ENCODE measurements around the gene MIGA2.
"Not testable (repeated sequence)": the region's sequence is repeated elsewhere in the genome, so short reads cannot be mapped to it uniquely, and the experiment has no call there.

MIGA2 gene, protein sequence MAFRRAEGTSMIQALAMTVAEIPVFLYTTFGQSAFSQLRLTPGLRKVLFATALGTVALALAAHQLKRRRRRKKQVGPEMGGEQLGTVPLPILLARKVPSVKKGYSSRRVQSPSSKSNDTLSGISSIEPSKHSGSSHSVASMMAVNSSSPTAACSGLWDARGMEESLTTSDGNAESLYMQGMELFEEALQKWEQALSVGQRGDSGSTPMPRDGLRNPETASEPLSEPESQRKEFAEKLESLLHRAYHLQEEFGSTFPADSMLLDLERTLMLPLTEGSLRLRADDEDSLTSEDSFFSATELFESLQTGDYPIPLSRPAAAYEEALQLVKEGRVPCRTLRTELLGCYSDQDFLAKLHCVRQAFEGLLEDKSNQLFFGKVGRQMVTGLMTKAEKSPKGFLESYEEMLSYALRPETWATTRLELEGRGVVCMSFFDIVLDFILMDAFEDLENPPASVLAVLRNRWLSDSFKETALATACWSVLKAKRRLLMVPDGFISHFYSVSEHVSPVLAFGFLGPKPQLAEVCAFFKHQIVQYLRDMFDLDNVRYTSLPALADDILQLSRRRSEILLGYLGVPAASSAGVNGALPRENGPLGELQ

DNA sequence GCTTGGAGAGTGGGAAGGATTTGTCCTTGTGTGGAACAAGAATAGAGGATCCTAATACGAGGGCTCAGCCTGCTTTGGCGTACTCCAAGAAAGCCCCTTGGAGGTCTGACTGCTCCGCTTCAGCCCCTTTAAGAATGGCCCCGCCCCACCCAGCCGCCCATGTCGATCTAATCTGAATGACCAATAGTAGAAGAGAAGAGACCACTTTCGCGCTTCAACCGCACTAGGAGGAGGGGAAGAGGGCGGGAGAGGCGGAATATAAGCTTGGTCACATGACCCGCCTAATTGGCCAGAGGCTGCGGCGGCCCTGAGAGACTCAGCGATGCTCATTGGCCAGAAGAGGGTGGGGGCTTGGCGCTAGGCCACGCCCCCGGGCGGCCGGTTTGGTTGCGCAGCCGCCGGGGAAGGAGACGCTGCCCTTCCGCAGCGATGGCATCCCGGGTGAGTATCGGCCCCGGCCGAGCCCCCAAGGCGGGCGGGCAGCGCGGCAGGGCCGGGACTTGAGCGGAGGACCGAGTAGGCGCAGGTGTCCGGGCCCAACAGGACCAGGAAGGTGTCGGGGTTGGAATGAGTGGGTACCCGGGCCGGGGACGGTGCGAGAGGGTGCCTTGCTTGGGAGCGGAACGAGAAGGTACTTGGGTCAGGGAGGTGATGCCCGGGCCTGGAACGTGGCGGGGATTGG lies at the start of gene MIGA2:
Gene MIGA2 (plus strand): TSS at position 386 of the 682 bp plus-strand sequence. CDS start 3,969 bp downstream, outside the sequence.
- DNase-seq, result no peak

DNA sequence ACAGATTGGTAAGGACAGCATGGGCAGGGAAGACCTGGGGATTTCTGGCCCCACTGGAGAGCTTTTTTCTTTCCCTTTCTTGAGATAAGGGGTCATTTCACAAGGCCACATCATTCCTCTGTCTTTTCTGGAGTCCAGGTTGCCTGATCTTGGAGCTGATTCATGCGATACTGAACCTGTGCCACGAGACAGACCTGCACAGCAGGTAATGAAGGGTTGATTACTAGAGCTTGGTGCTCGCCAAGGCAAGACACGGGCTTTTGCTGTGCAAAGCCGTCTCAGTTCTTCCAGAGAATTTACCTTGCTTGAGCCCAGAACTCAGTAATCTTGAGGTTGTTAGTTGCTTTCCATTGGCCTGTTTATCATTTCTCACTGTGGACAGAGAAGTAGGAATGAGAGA lies 49.8 kb upstream of the MIGA2 start:
- no peak for DNase-seq

DNA sequence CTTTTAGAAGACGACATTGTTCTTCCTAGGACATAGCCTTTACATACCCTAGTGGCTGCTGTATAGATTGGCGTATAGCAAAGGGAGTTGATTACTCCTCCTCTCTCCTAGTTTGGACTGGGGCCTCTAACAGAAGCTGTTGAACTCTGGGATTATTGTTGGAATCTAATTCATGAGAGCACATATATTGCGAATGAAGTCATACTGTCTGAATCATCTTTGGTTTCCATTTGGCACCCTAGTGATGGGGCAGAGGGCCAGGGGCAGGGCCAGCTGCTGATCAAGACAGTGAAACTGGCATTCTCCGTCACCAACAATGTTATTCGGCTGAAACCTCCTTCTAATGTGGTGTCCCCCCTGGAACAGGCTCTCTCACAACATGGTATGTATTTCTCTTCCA lies 48.6 kb upstream of the MIGA2 start:
- no peak for DNase-seq

DNA sequence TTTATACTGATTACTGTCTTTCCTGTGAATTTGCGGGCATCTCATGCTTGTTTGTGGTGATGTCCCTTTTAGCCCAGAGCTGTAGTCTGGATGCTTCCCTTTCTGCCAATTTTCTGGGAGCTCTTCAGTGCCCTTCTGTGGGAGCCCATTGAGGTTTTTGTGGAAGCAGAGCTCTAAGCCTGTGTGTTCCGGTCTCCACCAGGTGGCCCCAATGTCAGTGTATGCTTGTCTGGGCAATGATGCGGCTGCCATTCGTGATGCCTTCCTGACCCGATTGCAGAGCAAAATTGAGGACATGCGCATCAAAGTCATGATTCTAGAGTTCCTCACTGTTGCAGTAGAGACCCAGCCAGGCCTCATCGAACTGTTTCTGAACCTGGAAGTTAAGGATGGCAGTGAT lies 43.4 kb upstream of the MIGA2 start:
- DNase-seq, result no peak

DNA sequence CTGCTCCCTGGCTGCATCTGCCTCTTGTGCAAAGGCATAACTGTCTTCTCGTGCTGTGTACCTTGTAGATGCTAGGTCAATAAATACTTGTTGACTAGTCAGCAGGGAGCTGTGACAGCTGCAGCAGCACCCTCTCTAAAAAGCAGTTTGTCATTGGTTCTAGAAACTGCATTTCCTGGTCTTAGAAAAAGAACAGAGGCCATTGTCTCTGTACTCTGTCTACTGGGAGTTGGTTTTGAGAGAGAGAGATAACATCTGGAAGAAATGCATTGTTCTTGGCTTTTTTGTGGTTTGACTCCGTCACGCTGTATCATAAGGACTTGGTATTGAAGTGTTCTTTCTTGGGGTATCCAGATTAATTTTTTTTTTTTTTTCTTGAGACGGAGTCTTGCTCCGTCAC lies 40.6 kb upstream of the MIGA2 start:
- no peak for DNase-seq

DNA sequence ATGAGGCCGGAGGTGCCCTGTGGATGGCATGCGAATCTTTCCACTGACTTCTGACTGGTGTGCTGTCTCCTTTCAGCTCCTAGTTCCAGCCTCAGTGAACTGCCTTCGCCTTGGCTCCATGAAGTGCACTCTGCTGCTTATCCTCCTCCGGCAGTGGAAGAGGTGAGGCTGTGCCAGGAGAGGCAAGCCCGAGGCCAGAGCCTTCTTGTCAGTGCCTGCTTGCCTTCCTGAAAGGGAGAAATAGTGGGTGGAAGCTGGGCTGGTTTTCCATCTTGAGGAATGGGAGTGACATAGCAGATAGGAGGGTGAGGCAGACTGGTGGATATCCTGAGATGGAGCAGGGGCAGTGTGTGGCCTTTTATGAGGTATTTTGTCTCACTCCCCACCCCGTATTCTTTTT lies 38.0 kb upstream of the MIGA2 start:
- no peak for DNase-seq

DNA sequence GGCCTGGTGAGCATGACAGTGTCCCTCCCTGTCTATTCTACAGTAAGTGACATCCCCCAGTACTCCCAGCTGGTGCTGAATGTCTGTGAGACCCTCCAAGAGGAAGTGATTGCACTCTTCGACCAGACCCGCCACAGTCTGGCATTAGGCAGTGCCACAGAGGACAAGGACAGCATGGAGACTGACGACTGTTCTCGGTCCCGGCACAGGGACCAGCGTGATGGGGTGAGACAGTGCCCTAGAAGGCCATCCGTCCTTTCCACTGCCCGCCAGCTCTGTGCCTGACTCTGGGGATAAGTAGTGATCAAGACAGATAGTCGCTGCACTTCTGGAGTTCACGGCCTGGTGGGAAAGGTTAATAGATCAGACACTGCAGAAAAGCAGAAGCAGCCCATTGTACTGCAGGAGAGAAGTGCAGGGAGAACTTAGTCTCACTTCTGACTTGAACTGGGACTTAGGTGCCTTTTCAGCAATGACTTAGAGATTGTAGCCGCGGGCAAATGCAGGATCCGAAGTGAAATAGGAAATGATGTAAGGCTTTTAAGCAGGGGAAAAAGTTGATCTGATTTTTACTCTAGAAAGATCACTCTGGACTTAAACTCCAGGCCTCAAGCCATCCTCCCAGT lies 36.7 kb upstream of the MIGA2 start:
- no peak for DNase-seq

DNA sequence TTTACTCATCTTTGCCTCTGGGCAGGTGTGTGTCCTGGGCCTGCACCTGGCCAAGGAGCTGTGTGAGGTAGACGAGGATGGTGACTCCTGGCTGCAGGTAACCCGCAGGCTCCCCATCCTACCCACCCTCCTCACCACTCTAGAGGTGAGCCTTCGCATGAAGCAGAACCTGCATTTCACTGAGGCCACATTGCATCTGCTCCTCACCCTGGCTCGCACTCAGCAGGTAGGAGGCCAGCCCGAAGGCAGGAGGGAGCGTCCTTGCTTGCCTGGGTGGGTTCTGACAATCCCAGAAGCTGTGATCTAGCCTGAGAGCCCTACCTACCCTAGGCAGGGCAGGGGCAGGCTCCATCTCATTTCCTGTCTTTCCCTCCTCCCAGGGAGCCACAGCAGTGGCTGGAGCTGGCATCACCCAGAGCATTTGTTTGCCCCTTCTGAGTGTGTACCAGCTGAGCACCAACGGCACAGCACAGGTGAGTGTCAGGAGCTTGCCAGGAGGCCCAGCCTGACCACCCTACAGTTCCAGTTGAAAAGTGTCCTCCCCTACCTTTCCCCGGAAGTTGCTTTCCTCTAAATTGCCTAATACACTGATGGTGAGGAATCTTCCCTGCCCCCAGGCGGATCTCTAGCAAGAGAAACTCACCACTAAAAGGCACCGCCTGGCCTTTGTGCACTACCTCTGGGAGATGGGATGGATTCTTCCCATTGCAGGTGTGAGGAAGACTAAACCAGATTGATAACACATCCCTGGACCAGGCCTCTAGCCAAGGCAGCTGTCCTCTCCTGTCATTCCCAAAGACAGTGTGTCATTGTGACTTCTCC lies 34.7 kb upstream of the MIGA2 start:
- DNase-seq, result no peak

DNA sequence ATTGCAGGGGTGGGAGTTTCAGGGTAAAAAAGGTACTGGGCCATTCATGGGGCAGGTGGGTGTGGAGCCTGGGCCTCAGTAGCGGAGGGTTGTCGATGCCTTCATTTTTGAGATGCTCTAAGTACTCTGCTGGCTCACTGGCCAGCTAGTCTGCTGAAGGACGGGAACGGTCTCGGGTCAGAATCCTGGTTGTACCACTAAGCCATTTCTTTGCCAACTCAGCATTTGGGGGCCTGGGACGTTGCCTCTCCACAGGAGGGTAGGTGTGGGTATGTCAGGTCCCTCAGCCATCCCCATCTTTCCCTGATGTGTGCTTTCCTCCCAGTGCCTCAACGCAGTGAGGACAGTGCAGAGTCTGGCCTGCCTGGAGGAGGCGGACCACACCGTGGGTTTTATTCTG lies 33.4 kb upstream of the MIGA2 start:
- no peak for DNase-seq

DNA sequence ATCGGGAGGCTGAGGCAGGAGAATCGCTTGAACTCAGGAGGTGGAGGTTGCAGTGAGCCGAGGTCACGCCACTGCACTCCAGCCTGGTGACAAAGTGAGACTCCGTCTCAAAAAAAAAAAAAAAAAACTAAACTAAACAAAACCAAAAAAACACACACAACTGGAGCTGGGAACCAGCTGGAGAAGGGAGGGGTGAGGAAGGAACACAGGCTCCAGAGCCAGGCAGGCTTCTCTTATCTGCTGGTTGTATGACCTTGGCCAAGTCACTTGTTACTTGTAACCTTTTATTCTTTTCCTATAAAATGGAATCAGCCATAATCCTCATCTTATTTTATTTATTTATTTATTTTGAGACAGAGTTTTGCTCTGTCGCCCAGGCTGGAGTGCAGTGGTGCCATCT lies 32.3 kb upstream of the MIGA2 start:
- not testable (repeated sequence) for DNase-seq

DNA sequence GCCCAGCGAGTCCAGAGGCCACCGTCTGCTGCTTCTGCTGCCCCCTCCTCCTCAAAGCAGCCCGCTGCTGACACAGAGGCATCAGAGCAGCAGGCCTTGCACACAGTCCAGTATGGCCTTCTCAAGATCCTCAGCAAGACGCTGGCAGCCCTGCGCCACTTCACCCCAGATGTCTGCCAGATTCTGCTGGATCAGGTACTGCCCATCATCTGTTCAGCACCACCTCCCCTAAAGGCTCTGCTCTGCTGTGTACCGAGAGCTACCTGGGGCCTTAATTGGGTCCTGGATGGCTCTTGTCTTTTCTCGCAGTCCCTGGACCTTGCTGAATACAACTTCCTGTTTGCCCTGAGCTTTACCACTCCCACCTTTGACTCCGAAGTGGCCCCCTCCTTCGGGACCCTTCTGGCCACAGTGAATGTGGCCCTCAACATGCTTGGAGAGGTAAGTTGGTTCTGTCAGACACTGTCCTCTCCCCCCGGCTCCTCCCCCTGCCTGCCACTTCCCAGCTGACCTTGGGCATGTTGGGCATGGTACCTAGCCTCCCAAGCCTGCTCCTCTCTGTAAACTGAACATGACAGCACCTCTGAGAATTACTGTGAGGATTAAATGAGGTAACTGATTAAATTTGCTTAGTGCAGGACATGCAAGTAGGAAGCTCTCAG lies 31.0 kb upstream of the MIGA2 start:
- no peak for DNase-seq

DNA sequence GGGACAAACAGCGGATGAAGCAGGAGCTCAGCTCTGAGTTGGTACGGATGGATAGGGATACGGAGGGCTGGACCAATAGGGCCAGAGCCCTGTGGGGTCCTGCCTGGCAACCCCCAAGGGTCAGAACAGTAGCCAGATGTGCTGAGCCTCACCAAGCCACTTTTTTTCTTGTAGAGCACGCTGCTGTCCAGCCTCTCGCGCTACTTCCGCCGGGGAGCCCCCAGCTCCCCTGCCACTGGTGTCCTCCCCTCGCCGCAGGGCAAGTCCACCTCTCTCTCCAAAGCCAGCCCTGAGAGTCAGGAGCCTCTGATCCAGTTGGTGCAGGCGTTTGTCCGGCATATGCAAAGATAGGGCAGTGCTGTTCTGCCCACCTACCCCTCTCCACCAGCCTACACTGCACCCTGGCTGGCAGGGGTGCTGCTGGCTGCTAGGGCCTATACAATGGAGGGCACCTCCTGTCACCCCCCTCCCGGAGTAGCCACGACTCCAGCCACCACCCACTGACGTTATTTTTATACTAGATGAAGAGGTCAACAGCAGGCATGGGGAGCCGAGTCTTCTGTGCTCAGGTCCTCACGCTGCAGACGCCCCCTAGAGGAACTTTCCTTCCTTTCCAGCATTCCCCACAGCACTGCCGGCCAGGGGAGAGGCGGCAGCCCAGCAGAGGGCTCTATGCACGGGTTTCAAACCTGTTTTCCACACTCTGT lies 29.9 kb upstream of the MIGA2 start:
- no peak for DNase-seq

DNA sequence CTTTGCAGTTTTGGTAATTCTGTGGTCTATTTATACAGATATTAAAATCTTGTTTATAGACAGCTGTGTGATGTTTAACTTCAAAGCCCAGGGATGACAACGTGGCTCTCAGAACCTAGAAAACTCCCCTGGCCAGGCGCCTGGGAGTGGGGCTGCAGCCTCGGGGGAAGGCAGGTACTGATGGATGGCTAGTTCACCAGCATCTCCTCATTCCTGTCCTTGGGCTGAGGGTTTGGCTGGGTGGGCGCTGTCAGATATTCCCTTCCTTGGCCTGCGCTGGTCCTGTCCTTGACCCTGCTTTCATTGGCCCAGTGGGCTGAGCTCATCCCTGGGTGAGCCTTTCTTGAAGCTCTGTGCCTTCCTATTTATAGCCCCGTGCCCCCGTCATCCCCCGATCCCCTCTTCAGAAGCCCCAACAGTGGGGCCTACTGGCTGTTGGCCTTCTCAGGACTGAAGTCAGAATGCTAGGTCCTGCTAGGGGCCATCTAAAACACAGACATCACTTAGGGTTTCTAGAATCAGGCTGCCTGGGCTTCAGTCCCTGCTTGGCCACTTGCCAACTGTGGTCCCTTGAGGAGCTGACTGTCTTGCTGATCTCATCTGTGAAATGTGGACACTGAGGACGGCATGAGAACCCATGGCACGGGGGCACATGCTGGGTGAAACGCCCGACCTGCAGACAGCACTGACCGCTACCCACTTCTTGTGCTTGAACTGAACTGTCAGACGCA lies 29.2 kb upstream of the MIGA2 start:
- no peak for DNase-seq

DNA sequence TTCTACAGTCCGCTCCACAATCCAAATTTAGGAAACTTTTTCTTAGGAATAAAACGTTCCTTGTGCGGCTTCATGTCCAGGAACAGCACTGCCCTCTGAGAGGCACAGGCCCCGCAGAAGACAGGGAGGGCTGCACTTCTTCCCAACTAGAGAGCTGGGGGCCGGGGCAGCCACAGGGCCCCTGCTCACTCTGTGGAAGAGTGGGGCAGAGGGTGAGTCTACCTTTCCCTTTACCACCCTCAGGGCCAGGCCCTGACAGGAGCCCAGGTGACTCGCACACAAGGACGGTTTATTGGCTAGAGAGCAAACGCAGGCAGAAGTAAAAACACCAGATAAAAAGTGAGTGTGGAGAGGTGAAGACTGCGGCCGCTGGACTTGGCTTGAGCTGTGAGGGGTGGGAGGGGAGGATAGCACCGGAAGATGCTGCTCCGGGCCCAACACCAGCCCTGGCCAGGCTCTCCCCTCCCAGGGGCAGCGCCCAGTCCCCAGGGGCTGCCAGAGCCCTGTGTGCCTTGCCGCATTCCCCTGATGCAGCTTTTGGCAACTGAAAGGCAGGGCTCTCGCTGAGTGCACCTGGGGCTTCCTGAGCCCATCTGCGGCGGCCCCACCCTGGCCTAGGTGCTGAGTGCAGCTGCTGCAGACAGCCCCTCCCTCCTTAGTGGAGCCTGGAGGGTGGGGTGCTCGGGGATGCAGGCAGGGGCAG lies 28.5 kb upstream of the MIGA2 start:
- no peak for DNase-seq

DNA sequence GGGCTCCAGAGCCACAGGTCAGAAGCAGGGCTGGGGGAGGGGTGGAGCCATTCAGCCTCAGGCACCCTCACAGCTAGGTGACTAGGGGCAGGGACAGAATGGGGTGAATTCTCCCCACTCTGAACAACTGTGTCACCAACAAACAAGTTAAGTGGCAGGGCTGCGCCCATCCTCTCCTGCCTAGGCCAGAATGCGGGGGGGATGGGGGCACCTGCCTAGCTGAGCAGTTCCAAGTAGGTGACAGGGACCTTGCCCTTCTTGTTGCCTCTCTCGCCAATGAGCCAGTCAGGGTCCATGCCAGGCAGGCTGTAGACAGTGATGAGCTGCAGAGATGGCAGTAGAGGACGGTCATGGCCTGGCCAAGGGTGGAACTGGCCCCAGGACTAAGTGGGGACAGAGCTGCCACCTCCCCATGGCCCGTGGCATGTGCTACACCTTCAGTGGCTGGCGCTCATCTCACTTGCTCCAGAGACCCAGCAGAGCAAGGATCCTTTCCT lies 27.9 kb upstream of the MIGA2 start:
- DNase-seq, result no peak

DNA sequence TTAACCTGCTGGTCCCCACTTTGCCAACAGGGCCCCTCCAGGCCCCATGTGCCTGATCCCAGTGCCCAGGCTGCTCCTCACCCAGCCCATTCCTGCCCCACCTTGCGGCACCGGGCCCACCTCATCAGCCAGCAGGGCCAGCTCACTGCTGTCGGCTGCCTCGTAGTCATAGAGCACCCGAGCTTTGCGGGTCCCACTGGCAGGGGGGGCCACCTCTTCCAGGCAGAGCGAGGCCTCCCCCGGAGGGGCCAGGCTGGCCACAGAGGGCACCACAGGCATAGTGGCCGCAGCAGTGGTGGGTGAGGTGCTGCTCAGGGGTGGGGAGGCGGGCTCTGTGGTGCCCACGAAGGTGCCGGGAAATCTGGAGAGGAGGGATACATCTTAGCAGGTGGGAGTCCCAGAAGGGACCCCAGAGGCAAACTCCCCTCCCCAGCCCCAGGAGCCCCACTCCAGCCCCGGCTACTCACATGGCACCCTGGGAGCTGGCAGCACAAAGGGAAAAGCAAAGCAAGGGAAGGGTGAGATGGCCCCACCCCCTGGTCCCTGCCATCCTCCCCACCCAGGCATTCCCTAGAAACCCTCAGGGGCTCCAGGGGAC lies 27.3 kb upstream of the MIGA2 start:
- DNase-seq, result no peak

DNA sequence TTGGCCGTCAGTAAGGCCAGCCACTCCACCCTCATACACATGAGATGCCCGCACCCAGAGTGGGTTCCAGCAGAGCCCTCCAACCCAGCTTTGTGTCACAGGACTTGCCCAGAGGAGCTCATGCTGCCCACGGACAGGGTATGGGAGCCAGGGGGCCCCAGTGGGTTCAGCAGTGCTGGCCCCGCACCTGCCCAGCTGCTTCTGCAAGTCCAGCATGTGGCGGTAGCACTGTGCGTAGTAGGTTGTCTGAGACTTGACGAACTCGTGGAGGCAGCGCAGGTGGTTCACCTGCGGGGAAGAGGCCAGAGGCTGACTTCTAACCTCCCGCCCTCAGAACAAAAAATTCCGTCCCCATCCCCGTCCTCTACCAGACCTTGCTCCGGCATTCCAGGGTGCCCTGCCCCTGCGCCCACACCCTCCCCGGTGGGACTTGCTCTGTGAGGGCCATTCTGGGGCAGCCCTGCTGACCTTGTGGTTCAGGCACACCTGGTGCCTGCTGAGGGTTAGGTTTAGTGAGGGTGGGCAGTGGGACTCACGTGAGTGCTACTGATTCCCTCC lies 26.8 kb upstream of the MIGA2 start:
- no peak for DNase-seq

DNA sequence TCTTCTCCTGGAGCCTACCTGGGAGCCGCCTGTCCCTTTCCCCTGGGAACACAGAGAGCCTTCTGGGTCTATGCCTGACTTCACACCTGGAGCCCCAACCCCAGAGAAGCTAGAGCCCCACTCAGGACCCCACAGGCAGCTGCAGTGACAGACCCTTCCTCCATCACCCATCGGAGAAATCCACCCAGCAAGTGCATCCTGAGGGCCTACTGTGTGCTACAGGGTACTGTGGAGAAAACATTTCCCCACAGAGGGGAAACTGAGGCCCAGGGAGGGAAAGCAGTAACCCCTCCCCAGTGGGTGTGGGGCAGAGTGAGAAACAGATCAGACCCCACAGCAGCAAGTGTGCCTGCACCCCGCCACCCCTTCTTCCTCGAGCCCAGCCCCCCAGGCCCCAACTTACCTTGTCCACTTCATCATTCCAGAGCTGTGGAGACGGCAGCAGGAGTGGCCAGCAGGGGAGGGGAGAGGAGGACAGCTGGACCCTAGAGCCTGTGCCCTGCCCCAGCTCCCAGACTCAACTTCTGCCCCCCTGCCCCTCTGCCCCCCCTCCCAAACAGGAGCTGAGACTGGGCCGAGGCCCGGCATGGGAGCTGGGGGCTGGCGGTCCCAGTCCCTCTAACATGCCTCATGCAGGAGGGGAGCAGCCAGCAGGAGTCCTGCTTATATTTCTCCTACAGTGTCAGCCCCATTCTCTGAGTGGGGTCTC lies 26.0 kb upstream of the MIGA2 start:
- DNase-seq, result no peak

DNA sequence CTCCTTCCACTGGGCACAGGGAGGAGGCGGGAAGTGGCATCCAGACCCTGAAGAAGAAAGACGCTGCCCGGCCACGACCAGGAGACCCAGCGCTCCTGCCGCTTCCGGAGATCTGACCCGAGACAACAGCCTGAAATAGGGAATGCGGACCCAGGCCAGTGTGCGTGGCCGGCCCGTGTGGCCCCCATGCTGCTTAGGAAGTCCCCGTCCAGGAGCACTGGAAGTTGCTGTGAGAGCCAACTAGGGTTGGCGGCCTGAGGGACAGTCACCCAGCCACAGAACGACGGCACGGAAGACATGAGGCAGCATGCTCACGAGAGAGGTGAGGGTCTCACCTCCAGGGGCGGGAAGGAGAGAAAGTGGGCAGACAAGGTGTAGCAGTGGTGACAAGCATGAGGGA lies 25.3 kb upstream of the MIGA2 start:
- DNase-seq, result no peak
